SK-N-SH (cell line): ENCODE measurements around the gene CR1L. TPM values are rescaled to one million over a fixed set of nuclear protein-coding genes. Genes with fewer than 3 reads are reported as not detected.

Source experiments
- CTCF ChIA-PET: fragments of 300-600, 350-600 bp; formaldehyde crosslinking; extraction: SDS; loops from one replicate; lab custom pipeline; 2021; lab: Yijun Ruan, JAX
- POLR2A ChIA-PET: fragments of 350-600 bp; sonication (Branson Sonifier 250); formaldehyde crosslinking; extraction: SDS; loops from one replicate; lab custom pipeline; 2020; ENCODE audit warnings: antibody characterized with exemption, inconsistent platforms; lab: Yijun Ruan, JAX
- DNase-seq: peaks from one replicate; pipeline ENCODE4 v3.0.0; 2012
- H2AFZ ChIP-seq: fragments of 200-600 bp; sonication (generic); 2 replicates; pipeline ENCODE4 v1.8.1; 2016; ENCODE audit warnings: antibody characterized with exemption, mild to moderate bottlenecking, low read depth
- H3F3A ChIP-seq: fragments of 200-600 bp; sonication (generic); replicated peaks from 2 replicates; pipeline ENCODE3; 2016; ENCODE audit warnings: antibody characterized with exemption, mild to moderate bottlenecking; ENCODE audit not compliant: insufficient read depth
- H3K27ac ChIP-seq, 2 experiments: fragments of 200-500 bp in 1 of 2; fragments of 200-600 bp in 1 of 2; sonication (Bioruptor generic) in 1 of 2; sonication (generic), shearing (Covaris generic) in 1 of 2; 2 replicates each; pipeline versions ENCODE4 v1.5.1 to v1.6.1; 2014 to 2016; ENCODE audit warnings: low read depth in 2 of 2, inconsistent platforms in 1 of 2, low read length in 1 of 2, mild to moderate bottlenecking in 1 of 2, mixed read lengths in 1 of 2
- H3K27me3 ChIP-seq: fragments of 200-600 bp; sonication (generic), shearing (Covaris generic); 2 replicates; pipeline ENCODE4 v1.6.1; 2016; ENCODE audit warnings: mixed run types; ENCODE audit not compliant: insufficient read depth
- H3K36me3 ChIP-seq, 2 experiments: fragments of 200-500 bp in 1 of 2; fragments of 200-600 bp in 1 of 2; sonication (Bioruptor generic) in 1 of 2; sonication (generic) in 1 of 2; replicated peaks in 1 of 2; 2 replicates each; pipeline versions ENCODE3 to v1.5.1; 2014 to 2016; ENCODE audit warnings: low read length in 1 of 2, mild to moderate bottlenecking in 1 of 2; ENCODE audit not compliant: insufficient read depth in 2 of 2, control insufficient read depth in 1 of 2
- H3K4me1 ChIP-seq, 2 experiments: fragments of 200-500 bp in 1 of 2; fragments of 200-600 bp in 1 of 2; sonication (Bioruptor generic) in 1 of 2; sonication (generic), shearing (Covaris generic) in 1 of 2; 2 replicates each; pipeline versions ENCODE4 v1.5.1 to v1.6.1; 2014 to 2016; ENCODE audit warnings: low read depth in 1 of 2, low read length in 1 of 2, mixed run types in 1 of 2; ENCODE audit not compliant: insufficient read depth in 2 of 2, control insufficient read depth in 1 of 2
- H3K4me2 ChIP-seq: fragments of 200-600 bp; sonication (generic), shearing (Covaris generic); 2 replicates; pipeline ENCODE4 v1.6.1; 2017; ENCODE audit warnings: mixed run types
- H3K4me3 ChIP-seq, 2 experiments: fragments of 200-500 bp in 1 of 2; fragments of 200-600 bp in 1 of 2; sonication (Bioruptor generic) in 1 of 2; sonication (generic), shearing (Covaris generic) in 1 of 2; 2 replicates each; pipeline versions ENCODE4 v1.5.1 to v1.8.1; 2014 to 2016; ENCODE audit warnings: low read depth in 2 of 2, inconsistent platforms in 1 of 2, low read length in 1 of 2, mild to moderate bottlenecking in 1 of 2, mixed read lengths in 1 of 2, moderate library complexity in 1 of 2
- H3K79me2 ChIP-seq: fragments of 200-600 bp; sonication (generic); 2 replicates; pipeline ENCODE4 v1.8.1; 2017; ENCODE audit warnings: mild to moderate bottlenecking; ENCODE audit not compliant: insufficient read depth
- H3K9ac ChIP-seq: fragments of 200-600 bp; sonication (generic); 2 replicates; pipeline ENCODE4 v1.6.1; 2017; ENCODE audit warnings: mixed run types
- H3K9me2 ChIP-seq: fragments of 200-600 bp; sonication (generic); 2 replicates; pipeline ENCODE4 v1.6.1; 2017; ENCODE audit warnings: mixed run types
- H3K9me3 ChIP-seq: fragments of 200-600 bp; sonication (generic); 2 replicates; pipeline ENCODE4 v1.6.1; 2017; ENCODE audit warnings: mixed run types, mild to moderate bottlenecking, moderate library complexity
- H4K20me1 ChIP-seq: fragments of 200-600 bp; sonication (generic); 2 replicates; pipeline ENCODE4 v1.6.1; 2017; ENCODE audit warnings: mild to moderate bottlenecking, mixed run types; ENCODE audit not compliant: insufficient read depth
- FOSL2 ChIP-seq: IDR thresholded peaks from 2 replicates; pipeline ENCODE4 v1.4.0; 2012; ENCODE audit warnings: low read depth, mild to moderate bottlenecking, moderate library complexity, borderline replicate concordance
- JUND ChIP-seq: IDR thresholded peaks from 2 replicates; pipeline ENCODE4 v1.4.0; 2012
- MAX ChIP-seq: IDR thresholded peaks from 2 replicates; pipeline ENCODE4 v1.4.0; 2012; ENCODE audit warnings: low read depth
- MXI1 ChIP-seq: IDR thresholded peaks from 2 replicates; pipeline ENCODE4 v1.6.1; 2012; ENCODE audit warnings: mild to moderate bottlenecking, low read depth, low read length, improper control_type of control experiment
- NFIC ChIP-seq: IDR thresholded peaks from 2 replicates; pipeline ENCODE4 v1.4.0; 2012; ENCODE audit warnings: borderline replicate concordance
- NRF1 ChIP-seq: IDR thresholded peaks from 2 replicates; pipeline ENCODE4 v1.6.1; 2012; ENCODE audit warnings: low read depth, mild to moderate bottlenecking, low read length
- RCOR1 ChIP-seq: fragments of 150-350 bp; IDR thresholded peaks from 2 replicates; pipeline ENCODE4 v1.6.1; 2017; ENCODE audit warnings: antibody characterized with exemption, low read length
- RFX5 ChIP-seq: IDR thresholded peaks from 2 replicates; pipeline ENCODE4 v1.6.1; 2012; ENCODE audit warnings: mild to moderate bottlenecking, improper control_type of control experiment, low read length
- RXRA ChIP-seq: IDR thresholded peaks from 2 replicates; pipeline ENCODE4 v1.4.0; 2012; ENCODE audit warnings: low read depth, mild to moderate bottlenecking, borderline replicate concordance
- SIN3A ChIP-seq: IDR thresholded peaks from 2 replicates; pipeline ENCODE4 v1.6.1; 2012; ENCODE audit warnings: low read depth, mild to moderate bottlenecking, low read length, moderate library complexity, borderline replicate concordance
- SMC3 ChIP-seq: IDR thresholded peaks from 2 replicates; pipeline ENCODE4 v1.6.1; 2012; ENCODE audit warnings: low read depth, low read length, improper control_type of control experiment
- USF1 ChIP-seq: IDR thresholded peaks from 2 replicates; pipeline ENCODE4 v1.4.0; 2012; ENCODE audit warnings: low read depth, borderline replicate concordance
- WGBS: methylation state at CpG from one replicate; pipeline ENCODE4 v1.1.6; 2017; ENCODE audit warnings: low lambda C conversion rate; 5-methylcytosine and 5-hydroxymethylcytosine counted together
- polyA plus RNA-seq, 3 experiments: library from polyadenylated mRNA; depleted of rRNA; stranded (reverse); fragments of >200 nt; gene quantifications; 2 replicates each; pipeline ENCODE4 v1.2.3, GENCODE V29; 2012

The CR1L gene
- polyA plus RNA-seq, 1 of the 3 experiments (the other 2 are of a cell fraction): not detected

DNA sequence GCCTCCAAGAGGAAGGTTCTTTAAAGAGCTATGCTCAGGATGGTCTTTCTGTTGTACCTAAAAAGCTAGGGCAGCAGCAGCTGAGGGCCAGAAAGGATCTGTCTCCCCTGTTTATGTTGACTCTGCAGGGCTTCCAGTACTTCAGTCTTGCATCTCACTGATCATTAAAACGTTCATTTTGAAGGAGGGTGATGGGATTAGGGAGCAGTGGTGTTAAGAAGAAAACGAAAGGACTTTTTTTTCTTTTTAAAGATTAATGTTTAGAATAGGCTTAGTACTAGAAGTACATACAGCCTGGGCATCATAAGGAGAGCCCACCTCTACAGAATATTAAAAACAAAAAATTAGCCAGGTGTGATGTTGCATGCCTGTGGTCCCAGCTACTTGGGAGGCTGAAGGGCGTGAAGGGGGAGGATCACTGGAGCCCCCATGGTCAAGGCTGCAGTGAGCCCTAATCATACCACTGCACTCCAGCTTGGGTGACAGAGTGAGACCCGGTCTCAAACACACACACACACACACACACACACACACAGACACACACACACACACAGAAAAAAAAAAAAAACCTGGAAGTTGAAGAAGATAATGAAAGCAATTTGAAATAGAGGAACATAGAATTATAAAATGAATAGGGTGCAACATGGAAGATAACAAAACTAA is 2.9 kb downstream of the CR1L start:
- H3K9me2 ChIP-seq: no peaks in the 10 kb centered on the region
- H2AFZ ChIP-seq: no peak overlapping the region
- no peaks in the 10 kb centered on the region for H3F3A ChIP-seq
- no peak overlapping the region for H3K4me2 ChIP-seq
- WGBS: 11% methylated on average over 4 of the region's 4 CpGs
- no peaks in the 10 kb centered on the region for H3K9me3 ChIP-seq
- H3K36me3 ChIP-seq: no peaks in the 10 kb centered on the region
- no peak overlapping the region for H3K27ac ChIP-seq
- POLR2A ChIA-PET: no interaction called here
- H3K4me3 ChIP-seq: no peak overlapping the region
- no peak for DNase-seq
- no peaks in the 10 kb centered on the region for H3K79me2 ChIP-seq
- no peaks in the 10 kb centered on the region for H4K20me1 ChIP-seq
- peaks cover 0 to 4% of the 10 kb centered on the region in 2 experiments; a peak in 1 of 4 replicates for H3K4me1 ChIP-seq
- CTCF ChIA-PET: interaction anchor here (2.4 kb wide), 1 partner anchor 27 kb away, joined by 5 read pairs; no protein-coding TSS in a partner anchor
- H3K9ac ChIP-seq: no peak overlapping the region
- TF ChIP-seq MXI1 (no peak), USF1 (no peak), NFIC (no peak), SIN3A (no peak), FOSL2 (no peak), NRF1 (no peak)
- peaks cover 7% of the 10 kb centered on the region for H3K27me3 ChIP-seq

GRCh38 chr1:207648334-207649209 is 3.6 kb downstream of the CR1L start:
- Histone ChIP-seq H3K4me3 (no peak overlapping the region), H3K4me1 (peaks cover 0 to 4% of the 10 kb centered on the region in 2 experiments; a peak in 1 of 4 replicates), H2AFZ (no peak overlapping the region), H3K36me3 (no peaks in the 10 kb centered on the region), H3K4me2 (no peak overlapping the region), H3K9me3 (no peaks in the 10 kb centered on the region), H3K9ac (no peak overlapping the region), H4K20me1 (no peaks in the 10 kb centered on the region), H3K9me2 (no peaks in the 10 kb centered on the region), H3K27ac (no peak overlapping the region), H3F3A (no peaks in the 10 kb centered on the region), H3K79me2 (no peaks in the 10 kb centered on the region), H3K27me3 (peaks cover 7% of the 10 kb centered on the region)
- TF ChIP-seq MAX: no peak
- TF ChIP-seq SMC3: no peak
- TF ChIP-seq MXI1: no peak
- no peak for TF ChIP-seq RFX5
- TF ChIP-seq RCOR1: no peak
- no peak for TF ChIP-seq JUND
- no peak for TF ChIP-seq NFIC
- TF ChIP-seq NRF1: no peak
- no peak for TF ChIP-seq RXRA
- no peak for DNase-seq
- 8% methylated on average over 5 of the region's 5 CpGs for WGBS
- CTCF ChIA-PET: interaction anchor here (1.2 kb wide), 1 partner anchor 148 kb away, joined by 4 read pairs; no protein-coding TSS in a partner anchor
- POLR2A ChIA-PET: no interaction called here
